Caco-2 (cell line): Measurements from ENCODE around the gene PES1. TPM values are rescaled to one million over a fixed set of nuclear protein-coding genes. Genes with fewer than 3 reads are reported as not detected.

Source experiments
- BruUV-seq: library from RNA; stranded (reverse); fragments of 400-500 nt; replicated peaks from 2 replicates; lab custom pipeline; 2021; lab: Mats Ljungman, UMichigan
- CTCF ChIA-PET: fragments of 300-600 bp; sonication (Branson Sonifier 250); formaldehyde crosslinking; loops from one replicate; lab custom pipeline; 2022; ENCODE audit warnings: antibody characterized with exemption; lab: Charles Lee
- POLR2A ChIA-PET: fragments of 300-600 bp; sonication (Branson Sonifier 250); formaldehyde crosslinking; loops from one replicate; lab custom pipeline; 2022; ENCODE audit warnings: antibody characterized with exemption; lab: Charles Lee
- DNase-seq, 2 experiments: peaks; one replicate each; pipeline versions ENCODE4 v3.0.0 to v3.0.0-alpha.2; 2020 to 2022
- H3K27me3 ChIP-seq: replicated peaks from 2 replicates; pipeline ENCODE4 v1.6.0; 2011; ENCODE audit warnings: low read length; ENCODE audit not compliant: control insufficient read depth, insufficient read depth
- H3K36me3 ChIP-seq: 2 replicates; pipeline ENCODE4 v1.5.1; 2011; ENCODE audit warnings: low read length; ENCODE audit not compliant: control insufficient read depth, insufficient read depth
- H3K4me1 ChIP-seq: fragments of 250-450 bp; sonication (Bioruptor Pico); 2 replicates; pipeline ENCODE4 v1.5.1; 2020; ENCODE audit warnings: mild to moderate bottlenecking
- H3K4me3 ChIP-seq: 2 replicates; pipeline ENCODE4 v1.5.1; 2011; ENCODE audit warnings: low read depth, mild to moderate bottlenecking, control low read depth, low read length
- H3K9me3 ChIP-seq: fragments of 250-450 bp; sonication (Bioruptor Pico); 2 replicates; pipeline ENCODE4 v1.5.1; 2020; ENCODE audit warnings: mild to moderate bottlenecking, moderate library complexity
- H3K27ac Mint-ChIP-seq: one replicate; pipeline ENCODE4 v1.8.0; 2022; ENCODE audit warnings: mixed read lengths; ENCODE audit not compliant: unreplicated experiment
- H3K27me3 Mint-ChIP-seq: one replicate; pipeline ENCODE4 v1.8.0; 2022; ENCODE audit warnings: mixed read lengths; ENCODE audit not compliant: insufficient read depth, unreplicated experiment
- H3K36me3 Mint-ChIP-seq: one replicate; pipeline ENCODE4 v1.8.0; 2022; ENCODE audit warnings: mild to moderate bottlenecking, mixed read lengths; ENCODE audit not compliant: insufficient read depth, unreplicated experiment
- H3K4me1 Mint-ChIP-seq: one replicate; pipeline ENCODE4 v1.8.0; 2022; ENCODE audit warnings: low read depth, mixed read lengths; ENCODE audit not compliant: unreplicated experiment
- H3K4me3 Mint-ChIP-seq: one replicate; pipeline ENCODE4 v1.8.0; 2022; ENCODE audit warnings: mild to moderate bottlenecking, moderate library complexity, mixed read lengths; ENCODE audit not compliant: unreplicated experiment
- H3K9me3 Mint-ChIP-seq: one replicate; pipeline ENCODE4 v1.8.0; 2022; ENCODE audit warnings: mixed read lengths; ENCODE audit not compliant: unreplicated experiment
- CTCF ChIP-seq, 2 experiments: fragments of 200-600 bp in 1 of 2; IDR thresholded peaks; 1 replicate in 1 of 2; 2 replicates in 1 of 2; pipeline versions ENCODE4 v1.5.1 to v1.8.0; 2011 to 2022; ENCODE audit warnings: antibody characterized with exemption in 1 of 2, control low read depth in 1 of 2, inconsistent platforms in 1 of 2, low read depth in 1 of 2, low read length in 1 of 2, mild to moderate bottlenecking in 1 of 2, moderate library complexity in 1 of 2; ENCODE audit not compliant: insufficient read depth in 1 of 2, severe bottlenecking in 1 of 2, unreplicated experiment in 1 of 2
- intact Hi-C: fragments of 100-400 bp; cut with micrococcal nuclease; formaldehyde crosslinking; loops from one replicate; pipeline ENCODE4 v1.10.0; 2022; ENCODE audit not compliant: unreplicated experiment
- total RNA-seq: library from RNA; stranded (reverse); gene quantifications from 2 replicates; pipeline ENCODE4 v1.2.3, GENCODE V29; 2022

Gene PES1
- total RNA-seq, 1 experiment from 2014 or later, result 110 TPM

DNA sequence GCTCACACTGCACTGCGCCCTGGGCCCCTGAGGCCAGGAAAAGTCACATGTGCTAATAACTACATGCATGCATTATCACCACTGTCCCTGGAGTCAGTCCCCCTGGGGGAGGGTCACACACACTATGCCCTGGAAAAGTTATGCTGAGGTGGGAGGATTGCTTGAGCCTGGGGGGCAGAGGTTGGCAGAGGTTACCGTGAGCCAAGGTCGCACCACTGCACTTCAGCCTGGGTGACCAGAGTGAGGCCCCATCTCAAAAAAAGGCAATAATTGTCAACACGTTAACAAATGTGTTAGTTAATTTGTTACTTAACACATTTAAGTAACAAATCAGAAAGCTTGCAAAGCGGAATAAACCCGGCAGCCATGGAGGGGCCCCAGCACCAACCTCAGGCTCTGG lies 31.8 kb downstream of the PES1 start:
- no peak for TF ChIP-seq CTCF (IDR thresholded peaks at IDR 0.05; ENCODE audit: insufficient read depth in 1 of 2, low read depth in 1 of 2, low read length in 1 of 2, severe bottlenecking in 1 of 2, unreplicated experiment in 1 of 2)
- intact Hi-C loops, result no loop called here
- Histone ChIP-seq H3K36me3 (no peaks in the 10 kb centered on the region), H3K4me3 (no peak overlapping the region), H3K27me3 (no peaks in the 10 kb centered on the region), H3K4me1 (no peaks in the 10 kb centered on the region), H3K9me3 (no peaks in the 10 kb centered on the region)
- Mint-ChIP-seq H3K27ac (no peak overlapping the region), H3K9me3 (no peaks in the 10 kb centered on the region), H3K27me3 (no peaks in the 10 kb centered on the region), H3K4me3 (no peak overlapping the region), H3K4me1 (no peaks in the 10 kb centered on the region), H3K36me3 (no peaks in the 10 kb centered on the region)
- CTCF ChIA-PET, result interaction anchor here (0.6 kb wide), 1 partner anchor 549 kb away, joined by 3 read pairs; no protein-coding TSS in a partner anchor
- POLR2A ChIA-PET, result no interaction called here
- no peak for DNase-seq
- no TSS peak for BruUV-seq

DNA sequence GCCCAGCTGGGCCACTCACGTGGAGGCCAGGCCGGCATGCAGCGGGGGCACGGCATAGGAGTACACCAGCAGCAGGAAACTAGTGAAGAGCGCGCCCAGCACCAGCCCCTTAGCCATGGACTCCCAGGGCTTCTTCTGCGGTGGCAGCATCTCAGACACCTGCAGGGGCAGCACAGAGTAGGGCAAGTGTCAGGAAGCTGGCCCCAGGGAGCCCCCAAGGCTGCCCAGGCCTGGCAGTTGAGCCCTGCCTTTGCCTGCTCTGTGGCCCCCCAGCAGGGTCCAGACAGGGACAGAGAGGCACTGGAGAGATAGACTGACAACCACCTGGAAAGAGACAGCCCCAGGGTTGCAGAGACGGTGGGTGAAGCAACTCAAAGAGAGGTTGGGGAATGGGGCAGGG lies 34.5 kb downstream of the PES1 start:
- Mint-ChIP-seq H3K4me3 (no peak overlapping the region), H3K36me3 (no peaks in the 10 kb centered on the region), H3K4me1 (no peaks in the 10 kb centered on the region), H3K9me3 (no peaks in the 10 kb centered on the region), H3K27ac (no peak overlapping the region), H3K27me3 (no peaks in the 10 kb centered on the region)
- Histone ChIP-seq H3K9me3 (no peaks in the 10 kb centered on the region), H3K4me1 (no peaks in the 10 kb centered on the region), H3K36me3 (no peaks in the 10 kb centered on the region), H3K4me3 (no peak overlapping the region), H3K27me3 (no peaks in the 10 kb centered on the region)
- POLR2A ChIA-PET, result no interaction called here
- DNase-seq, result no peak
- no TSS peak for BruUV-seq
- intact Hi-C loops, result no loop called here
- no peak for TF ChIP-seq CTCF (IDR thresholded peaks at IDR 0.05; ENCODE audit: insufficient read depth in 1 of 2, low read depth in 1 of 2, low read length in 1 of 2, severe bottlenecking in 1 of 2, unreplicated experiment in 1 of 2)
- CTCF ChIA-PET, result no interaction called here

DNA sequence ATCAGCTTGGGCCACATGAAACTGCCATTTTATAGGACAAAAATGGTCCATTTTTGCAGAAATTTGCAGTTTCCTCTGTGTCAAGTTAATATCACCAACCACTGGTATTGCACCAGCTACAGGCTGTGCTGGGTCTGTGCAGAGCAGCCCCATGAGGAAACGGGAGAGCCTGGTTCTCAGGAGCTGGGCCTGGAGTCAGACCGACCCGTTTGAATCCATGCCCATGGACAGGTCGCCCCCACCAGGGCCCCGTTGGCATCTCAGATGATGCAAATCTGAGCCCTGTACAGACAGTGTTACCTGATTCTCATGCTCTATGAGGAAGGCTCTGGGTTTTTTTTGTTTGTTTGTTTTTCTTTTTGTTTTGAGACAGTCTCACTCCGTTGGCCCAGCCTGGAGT lies 35.3 kb downstream of the PES1 start:
- BruUV-seq, result no TSS peak
- no peaks in the 10 kb centered on the region for H3K4me1 Mint-ChIP-seq
- H3K27me3 Mint-ChIP-seq, result no peaks in the 10 kb centered on the region
- DNase-seq, result no peak
- H3K36me3 Mint-ChIP-seq, result no peaks in the 10 kb centered on the region
- H3K4me3 Mint-ChIP-seq, result no peak overlapping the region
- Histone ChIP-seq H3K27me3 (no peaks in the 10 kb centered on the region), H3K9me3 (no peaks in the 10 kb centered on the region), H3K4me3 (no peak overlapping the region), H3K4me1 (no peaks in the 10 kb centered on the region), H3K36me3 (no peaks in the 10 kb centered on the region)
- intact Hi-C loops, result no loop called here
- no peak for TF ChIP-seq CTCF (IDR thresholded peaks at IDR 0.05; ENCODE audit: insufficient read depth in 1 of 2, low read depth in 1 of 2, low read length in 1 of 2, severe bottlenecking in 1 of 2, unreplicated experiment in 1 of 2)
- CTCF ChIA-PET, result no interaction called here
- POLR2A ChIA-PET, result no interaction called here
- no peak overlapping the region for H3K27ac Mint-ChIP-seq
- H3K9me3 Mint-ChIP-seq, result no peaks in the 10 kb centered on the region
